Measurements from ENCODE around the gene BTBD7. TPM values are rescaled to one million over a fixed set of nuclear protein-coding genes. Genes with fewer than 3 reads are reported as not detected.
A peak's percentile ranks its signal among the peaks of the same experiment; 100 is the strongest.

Gene BTBD7
- total and polyA plus RNA-seq, 5 donors from 2014 or later: 6.5 to 27.8 (median 10.7) TPM

- H3K36me3 ChIP-seq (ENCODE audit: control insufficient read depth, insufficient read depth, low read length): peaks cover 6% of the 10 kb centered on the region
- H3K4me1 ChIP-seq (ENCODE audit: control insufficient read depth, insufficient read depth, low read length, poor library complexity, severe bottlenecking): peaks cover 11% of the 10 kb centered on the region
- Mint-ChIP-seq H3K9me3 (no peaks in the 10 kb centered on the region), H3K27me3 (no peaks in the 10 kb centered on the region), H3K4me3 (no peak overlapping the region), H3K4me1 (peaks cover 42 to 48% (median 45%) of the 10 kb centered on the region in 4 donors), H3K36me3 (peaks cover 14% of the 10 kb centered on the region), H3K27ac (no peak overlapping the region)
- ATAC-seq (ENCODE audit: low read depth in 2 of 2) (no peak), DNase-seq (no peak)
- H3K27ac ChIP-seq (ENCODE audit: insufficient read depth, low read length, poor library complexity, severe bottlenecking): no peak overlapping the region
- H3K9me3 ChIP-seq (ENCODE audit: control insufficient read depth in 2 of 2, low read length in 2 of 2): no peaks in the 10 kb centered on the region
- no peaks in the 10 kb centered on the region for H3K27me3 ChIP-seq (ENCODE audit: control insufficient read depth, insufficient read depth, low read length)
- no peak overlapping the region for H3K4me3 ChIP-seq (ENCODE audit: low read depth, low read length)
These were observed 13.9 kb downstream of the BTBD7 start for GRCh38 chr14:93318927-93319326.

GRCh38 chr14:93317875-93318807, 14.7 kb downstream of the BTBD7 start:
- ATAC-seq (ENCODE audit: low read depth in 2 of 2) (no peak), DNase-seq (no peak)
- H3K4me3 Mint-ChIP-seq: peak overlapping the region in 1 of 4 donors; percentile 7
- peaks cover 34 to 41% (median 39%) of the 10 kb centered on the region in 4 donors for H3K4me1 Mint-ChIP-seq
- H3K27ac Mint-ChIP-seq: peak overlapping the region in 1 of 3 donors; percentile 69
- H3K27me3 ChIP-seq (ENCODE audit: control insufficient read depth, insufficient read depth, low read length): no peaks in the 10 kb centered on the region
- no peaks in the 10 kb centered on the region for H3K27me3 Mint-ChIP-seq
- H3K4me1 ChIP-seq (ENCODE audit: control insufficient read depth, insufficient read depth, low read length, poor library complexity, severe bottlenecking): peaks cover 11% of the 10 kb centered on the region
- peaks cover 8% of the 10 kb centered on the region for H3K36me3 Mint-ChIP-seq
- peaks cover 4% of the 10 kb centered on the region for H3K36me3 ChIP-seq (ENCODE audit: control insufficient read depth, insufficient read depth, low read length)
- no peaks in the 10 kb centered on the region for H3K9me3 ChIP-seq (ENCODE audit: control insufficient read depth in 2 of 2, low read length in 2 of 2)
- no peaks in the 10 kb centered on the region for H3K9me3 Mint-ChIP-seq
- no peak overlapping the region for H3K4me3 ChIP-seq (ENCODE audit: low read depth, low read length)
- H3K27ac ChIP-seq (ENCODE audit: insufficient read depth, low read length, poor library complexity, severe bottlenecking): no peak overlapping the region

- no peaks in the 10 kb centered on the region for H3K27me3 ChIP-seq (ENCODE audit: control insufficient read depth, insufficient read depth, low read length)
- no peak for ATAC-seq (ENCODE audit: low read depth in 2 of 2)
- Mint-ChIP-seq H3K27me3 (no peaks in the 10 kb centered on the region), H3K4me1 (peaks cover 31 to 48% (median 42%) of the 10 kb centered on the region in 4 donors), H3K36me3 (peaks cover 8% of the 10 kb centered on the region), H3K9me3 (no peaks in the 10 kb centered on the region), H3K4me3 (no peak overlapping the region), H3K27ac (no peak overlapping the region)
- peaks cover 3% of the 10 kb centered on the region for H3K36me3 ChIP-seq (ENCODE audit: control insufficient read depth, insufficient read depth, low read length)
- no peak for DNase-seq
- no peak overlapping the region for H3K27ac ChIP-seq (ENCODE audit: insufficient read depth, low read length, poor library complexity, severe bottlenecking)
- peaks cover 11% of the 10 kb centered on the region for H3K4me1 ChIP-seq (ENCODE audit: control insufficient read depth, insufficient read depth, low read length, poor library complexity, severe bottlenecking)
- no peak overlapping the region for H3K4me3 ChIP-seq (ENCODE audit: low read depth, low read length)
- no peaks in the 10 kb centered on the region for H3K9me3 ChIP-seq (ENCODE audit: control insufficient read depth in 2 of 2, low read length in 2 of 2)
These were observed 15.5 kb downstream of the BTBD7 start for GRCh38 chr14:93317210-93317874.

- no peak for ATAC-seq (ENCODE audit: low read depth in 2 of 2)
These were observed 16.1 kb downstream of the BTBD7 start for GRCh38 chr14:93316716-93317115.

GRCh38 chr14:93315575-93315974, 17.3 kb downstream of the BTBD7 start:
- Mint-ChIP-seq H3K27me3 (no peaks in the 10 kb centered on the region), H3K27ac (no peak overlapping the region), H3K4me1 (peaks cover 28 to 49% (median 40%) of the 10 kb centered on the region in 4 donors), H3K9me3 (no peaks in the 10 kb centered on the region), H3K36me3 (peaks cover 4% of the 10 kb centered on the region), H3K4me3 (no peak overlapping the region)
- Histone ChIP-seq H3K4me1 (ENCODE audit: control insufficient read depth, insufficient read depth, low read length, poor library complexity, severe bottlenecking) (peaks cover 11% of the 10 kb centered on the region), H3K27ac (ENCODE audit: insufficient read depth, low read length, poor library complexity, severe bottlenecking) (no peak overlapping the region), H3K27me3 (ENCODE audit: control insufficient read depth, insufficient read depth, low read length) (no peaks in the 10 kb centered on the region), H3K9me3 (ENCODE audit: control insufficient read depth in 2 of 2, low read length in 2 of 2) (no peaks in the 10 kb centered on the region), H3K36me3 (ENCODE audit: control insufficient read depth, insufficient read depth, low read length) (no peaks in the 10 kb centered on the region), H3K4me3 (ENCODE audit: low read depth, low read length) (no peak overlapping the region)
- ATAC-seq (ENCODE audit: low read depth in 2 of 2): no peak
- DNase-seq: no peak

More at GRCh38 chr14:93316716-93317115, 16.1 kb downstream of the BTBD7 start:
- no peak overlapping the region for H3K4me3 Mint-ChIP-seq
- no peaks in the 10 kb centered on the region for H3K27me3 Mint-ChIP-seq
- H3K4me1 Mint-ChIP-seq: peaks cover 32 to 53% (median 42%) of the 10 kb centered on the region in 4 donors
- no peak overlapping the region for H3K27ac ChIP-seq (ENCODE audit: insufficient read depth, low read length, poor library complexity, severe bottlenecking)
- DNase-seq: no peak
- no peaks in the 10 kb centered on the region for H3K36me3 ChIP-seq (ENCODE audit: control insufficient read depth, insufficient read depth, low read length)
- H3K9me3 ChIP-seq (ENCODE audit: control insufficient read depth in 2 of 2, low read length in 2 of 2): no peaks in the 10 kb centered on the region
- no peak overlapping the region for H3K27ac Mint-ChIP-seq
- no peaks in the 10 kb centered on the region for H3K27me3 ChIP-seq (ENCODE audit: control insufficient read depth, insufficient read depth, low read length)
- peaks cover 7% of the 10 kb centered on the region for H3K36me3 Mint-ChIP-seq
- H3K4me1 ChIP-seq (ENCODE audit: control insufficient read depth, insufficient read depth, low read length, poor library complexity, severe bottlenecking): peaks cover 11% of the 10 kb centered on the region
- H3K9me3 Mint-ChIP-seq: no peaks in the 10 kb centered on the region
- no peak overlapping the region for H3K4me3 ChIP-seq (ENCODE audit: low read depth, low read length)

- Histone ChIP-seq H3K27me3 (ENCODE audit: control insufficient read depth, insufficient read depth, low read length) (no peaks in the 10 kb centered on the region), H3K9me3 (ENCODE audit: control insufficient read depth in 2 of 2, low read length in 2 of 2) (no peaks in the 10 kb centered on the region), H3K36me3 (ENCODE audit: control insufficient read depth, insufficient read depth, low read length) (no peaks in the 10 kb centered on the region), H3K4me1 (ENCODE audit: control insufficient read depth, insufficient read depth, low read length, poor library complexity, severe bottlenecking) (no peaks in the 10 kb centered on the region), H3K27ac (ENCODE audit: insufficient read depth, low read length, poor library complexity, severe bottlenecking) (no peak overlapping the region), H3K4me3 (ENCODE audit: low read depth, low read length) (no peak overlapping the region)
- no peaks in the 10 kb centered on the region for H3K9me3 Mint-ChIP-seq
- H3K27ac Mint-ChIP-seq: no peak overlapping the region
- DNase-seq: no peak
- H3K36me3 Mint-ChIP-seq: peaks cover 7% of the 10 kb centered on the region
- no peak overlapping the region for H3K4me3 Mint-ChIP-seq
- peaks cover 10 to 51% (median 33%) of the 10 kb centered on the region in 4 donors for H3K4me1 Mint-ChIP-seq
- no peak for ATAC-seq (ENCODE audit: low read depth in 2 of 2)
- no peaks in the 10 kb centered on the region for H3K27me3 Mint-ChIP-seq
These were observed 21.8 kb downstream of the BTBD7 start for GRCh38 chr14:93311082-93311481.

- Mint-ChIP-seq H3K27ac (peak overlapping the region in 2 of 3 donors; percentile 31 to 68), H3K4me3 (no peak overlapping the region), H3K27me3 (no peaks in the 10 kb centered on the region), H3K9me3 (no peaks in the 10 kb centered on the region), H3K36me3 (peaks cover 9% of the 10 kb centered on the region), H3K4me1 (peaks cover 10 to 61% (median 35%) of the 10 kb centered on the region in 4 donors)
- no peaks in the 10 kb centered on the region for H3K9me3 ChIP-seq (ENCODE audit: control insufficient read depth in 2 of 2, low read length in 2 of 2)
- H3K4me3 ChIP-seq (ENCODE audit: low read depth, low read length): no peak overlapping the region
- H3K4me1 ChIP-seq (ENCODE audit: control insufficient read depth, insufficient read depth, low read length, poor library complexity, severe bottlenecking): no peaks in the 10 kb centered on the region
- H3K27me3 ChIP-seq (ENCODE audit: control insufficient read depth, insufficient read depth, low read length): no peaks in the 10 kb centered on the region
- no peak for DNase-seq
- H3K27ac ChIP-seq (ENCODE audit: insufficient read depth, low read length, poor library complexity, severe bottlenecking): no peak overlapping the region
- ATAC-seq (ENCODE audit: low read depth in 2 of 2): no peak
- no peaks in the 10 kb centered on the region for H3K36me3 ChIP-seq (ENCODE audit: control insufficient read depth, insufficient read depth, low read length)
These were observed 23.3 kb downstream of the BTBD7 start for GRCh38 chr14:93309427-93309966.
